ENCODE measurements around the gene COG5.

The COG5 gene

GRCh38 chr7:107392830-107393229, 170.9 kb downstream of the COG5 start:
- TF ChIP-seq CTCF (IDR thresholded peaks at IDR 0.05; ENCODE audit: low read depth, low read length): no peak
- no peak for DNase-seq
- H3K27ac ChIP-seq: no peak overlapping the region
- no peaks in the 10 kb centered on the region for H3K27me3 ChIP-seq (ENCODE audit: insufficient read depth, low read depth, severe bottlenecking)
- no peak overlapping the region for H3K4me3 ChIP-seq (ENCODE audit: low read depth, low read length)
- H3K9me3 ChIP-seq (ENCODE audit: severe bottlenecking): no peaks in the 10 kb centered on the region
- H3K36me3 ChIP-seq: no peaks in the 10 kb centered on the region

GRCh38 chr7:107390916-107391315, 172.8 kb downstream of the COG5 start:
- DNase-seq: no peak
- TF ChIP-seq CTCF (IDR thresholded peaks at IDR 0.05; ENCODE audit: low read depth, low read length): no peak
- no peak overlapping the region for H3K4me3 ChIP-seq (ENCODE audit: low read depth, low read length)

GRCh38 chr7:107388604-107389003, 175.1 kb downstream of the COG5 start:
- no peak for TF ChIP-seq CTCF (IDR thresholded peaks at IDR 0.05; ENCODE audit: low read depth, low read length)
- H3K27me3 ChIP-seq (ENCODE audit: insufficient read depth, low read depth, severe bottlenecking): no peaks in the 10 kb centered on the region
- H3K4me3 ChIP-seq (ENCODE audit: low read depth, low read length): no peak overlapping the region
- no peak for DNase-seq
- no peak overlapping the region for H3K27ac ChIP-seq
- H3K36me3 ChIP-seq: no peaks in the 10 kb centered on the region
- no peaks in the 10 kb centered on the region for H3K9me3 ChIP-seq (ENCODE audit: severe bottlenecking)

More at GRCh38 chr7:107390916-107391315, 172.8 kb downstream of the COG5 start:
- no peaks in the 10 kb centered on the region for H3K9me3 ChIP-seq (ENCODE audit: severe bottlenecking)
- no peak overlapping the region for H3K27ac ChIP-seq
- H3K27me3 ChIP-seq (ENCODE audit: insufficient read depth, low read depth, severe bottlenecking): no peaks in the 10 kb centered on the region
- no peaks in the 10 kb centered on the region for H3K36me3 ChIP-seq

- no peak for TF ChIP-seq CTCF (IDR thresholded peaks at IDR 0.05; ENCODE audit: low read depth, low read length)
- Histone ChIP-seq H3K9me3 (ENCODE audit: severe bottlenecking) (no peaks in the 10 kb centered on the region), H3K36me3 (no peaks in the 10 kb centered on the region), H3K27me3 (ENCODE audit: insufficient read depth, low read depth, severe bottlenecking) (no peaks in the 10 kb centered on the region), H3K4me3 (ENCODE audit: low read depth, low read length) (no peak overlapping the region), H3K27ac (peak overlapping the region; percentile 59)
- DNase-seq: no peak
Observed at GRCh38 chr7:107387573-107388219, 176.0 kb downstream of the COG5 start.

GRCh38 chr7:107387128-107387527, 176.6 kb downstream of the COG5 start:
- H3K9me3 ChIP-seq (ENCODE audit: severe bottlenecking): no peaks in the 10 kb centered on the region
- no peak for TF ChIP-seq CTCF (IDR thresholded peaks at IDR 0.05; ENCODE audit: low read depth, low read length)
- no peaks in the 10 kb centered on the region for H3K27me3 ChIP-seq (ENCODE audit: insufficient read depth, low read depth, severe bottlenecking)
- H3K27ac ChIP-seq: peak overlapping the region; percentile 59
- no peaks in the 10 kb centered on the region for H3K36me3 ChIP-seq
- DNase-seq: peak; percentile 81
- peak overlapping the region; percentile 37 for H3K4me3 ChIP-seq (ENCODE audit: low read depth, low read length)

- no peak for TF ChIP-seq CTCF (IDR thresholded peaks at IDR 0.05; ENCODE audit: low read depth, low read length)
- H3K4me3 ChIP-seq (ENCODE audit: low read depth, low read length): peak overlapping the region; percentile 37
- H3K36me3 ChIP-seq: no peaks in the 10 kb centered on the region
- no peak for DNase-seq
- H3K27me3 ChIP-seq (ENCODE audit: insufficient read depth, low read depth, severe bottlenecking): no peaks in the 10 kb centered on the region
- peak overlapping the region; percentile 59 for H3K27ac ChIP-seq
- H3K9me3 ChIP-seq (ENCODE audit: severe bottlenecking): no peaks in the 10 kb centered on the region
Observed at GRCh38 chr7:107386548-107387102, 177.1 kb downstream of the COG5 start.

Measured in WERI-Rb-1 (cell line).